Natural killer cell (primary cell): ENCODE data around the gene PARS2. TPM values are rescaled to one million over a fixed set of nuclear protein-coding genes. Genes with fewer than 3 reads are reported as not detected.

Experiments
- ATAC-seq, 3 donors: fragments of 150-1000 bp in 2 of 3; fragments of 200-7000 bp in 1 of 3; cut with Tn5 transposase; 1 replicate in 1 of 3; 2 replicates in 2 of 3; pipeline ENCODE4 v1.10.0; 2021; ENCODE audit warnings: mild to moderate bottlenecking in 2 of 3, moderate library complexity in 2 of 3
- DNase-seq, 2 donors: peaks; one replicate each; pipeline versions ENCODE4 v3.0.0 to v3.0.0-alpha.2; 2013 to 2021; ENCODE audit warnings: mixed read lengths in 1 of 2
- H3K27ac ChIP-seq: one replicate; pipeline ENCODE4 v1.5.1; 2013; ENCODE audit warnings: mild to moderate bottlenecking, low read length
- H3K27me3 ChIP-seq: one replicate; pipeline ENCODE4 v1.6.1; 2013; ENCODE audit warnings: low read length; ENCODE audit not compliant: control insufficient read depth, insufficient read depth
- H3K36me3 ChIP-seq: one replicate; pipeline ENCODE4 v1.6.1; 2013; ENCODE audit warnings: low read length; ENCODE audit not compliant: control insufficient read depth, insufficient read depth
- H3K4me1 ChIP-seq: one replicate; pipeline ENCODE4 v1.6.1; 2013; ENCODE audit warnings: low read length; ENCODE audit not compliant: control insufficient read depth, insufficient read depth
- H3K4me3 ChIP-seq: one replicate; pipeline ENCODE4 v1.5.1; 2013; ENCODE audit warnings: low read length
- H3K9me3 ChIP-seq: one replicate; pipeline ENCODE4 v1.6.1; 2013; ENCODE audit warnings: low read length; ENCODE audit not compliant: control insufficient read depth, insufficient read depth
- H3K27ac Mint-ChIP-seq, 2 donors: one replicate each; pipeline ENCODE4 v1.8.0; 2022; ENCODE audit warnings: mild to moderate bottlenecking in 2 of 2, mixed read lengths in 2 of 2, moderate library complexity in 1 of 2
- H3K27me3 Mint-ChIP-seq, 2 donors: one replicate each; pipeline ENCODE4 v1.8.0; 2022; ENCODE audit warnings: low read depth in 2 of 2, mixed read lengths in 2 of 2
- H3K36me3 Mint-ChIP-seq: one replicate; pipeline ENCODE4 v1.8.0; 2022; ENCODE audit warnings: mixed read lengths
- H3K4me1 Mint-ChIP-seq, 2 donors: one replicate each; pipeline ENCODE4 v1.8.0; 2022; ENCODE audit warnings: mixed read lengths in 2 of 2
- H3K4me3 Mint-ChIP-seq: one replicate; pipeline ENCODE4 v1.8.0; 2022; ENCODE audit warnings: mild to moderate bottlenecking, moderate library complexity, mixed read lengths
- H3K9me3 Mint-ChIP-seq, 2 donors: one replicate each; pipeline ENCODE4 v1.8.0; 2022; ENCODE audit warnings: mixed read lengths in 2 of 2
- WGBS: methylation state at CpG from one replicate; pipeline ENCODE4 v1.1.7; 2013; ENCODE audit warnings: missing lambda C conversion rate; ENCODE audit not compliant: insufficient coverage; 5-methylcytosine and 5-hydroxymethylcytosine counted together
- intact Hi-C: fragments of 100-400 bp; cut with micrococcal nuclease; formaldehyde crosslinking; loops from one replicate; pipeline ENCODE4 v1.14.2; 2022
- total RNA-seq, 4 donors: library from RNA; stranded (reverse); fragments of 120-200 nt in 1 of 4; gene quantifications; one replicate each; pipeline versions ENCODE4 v1.2.3 to v1.2.4, GENCODE V29; 2013 to 2022
- TF ChIP-seq, protein P1 (sequence below): fragments of 200-600 bp; IDR thresholded peaks from one replicate; pipeline ENCODE4 v1.8.0; 2022; ENCODE audit warnings: antibody characterized with exemption

PARS2 gene
- total RNA-seq, 3 donors from 2014 or later (not counting 1 experiment from before 2014, with no cell fraction given), result 0.95 to 1.4 (median 0.96) TPM

DNA sequence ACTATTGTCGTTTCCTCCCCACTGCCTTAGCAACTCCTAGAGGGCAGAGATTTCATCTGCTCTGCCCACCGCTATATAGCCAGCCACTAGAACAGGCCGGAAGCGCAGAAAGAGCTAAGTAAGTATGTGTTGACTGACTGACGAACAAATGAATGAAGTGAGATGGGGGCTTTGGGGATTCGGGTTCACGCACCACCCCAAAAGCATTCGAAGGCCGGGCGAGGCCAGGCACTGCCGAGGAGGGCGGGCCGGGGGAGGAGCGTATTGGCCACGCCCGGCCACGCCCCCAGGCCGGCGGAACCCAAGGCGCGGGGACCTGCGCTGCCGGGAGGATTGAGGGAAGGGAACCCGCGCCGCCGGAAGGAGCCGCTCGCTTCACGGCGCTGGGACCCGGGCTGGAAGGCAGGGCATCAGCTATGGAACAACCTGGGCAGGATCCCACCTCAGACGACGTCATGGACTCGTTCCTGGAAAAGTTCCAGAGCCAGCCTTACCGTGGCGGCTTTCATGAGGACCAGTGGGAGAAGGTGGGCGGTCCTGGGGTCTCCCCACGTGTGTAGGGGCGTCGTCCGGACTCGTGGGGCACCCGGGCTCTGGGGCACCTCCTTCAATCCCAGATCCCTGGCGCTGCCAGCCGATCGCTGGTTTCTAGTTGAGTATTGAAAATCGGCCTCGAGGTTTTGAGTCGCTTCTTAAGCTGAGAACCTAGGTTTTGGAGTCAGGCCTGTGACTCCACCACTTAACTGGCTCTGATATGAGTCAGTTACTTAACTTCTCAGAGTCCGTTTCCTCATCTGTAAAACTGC, 48.6 kb downstream of the PARS2 start, which contains the start of gene TTC4:
Gene TTC4, plus strand, starts transcription at position 369 of the 806 bp plus-strand sequence. Its CDS starts 48 bp downstream, at position 417.
- ATAC-seq, result peak; percentile 97 to 98 (median 98)
- H3K9me3 ChIP-seq, result no peaks in the 10 kb centered on the region
- H3K27ac ChIP-seq, result peak within 1 kb of the TSS; percentile 56
- H3K4me1 Mint-ChIP-seq, result peaks cover 25 to 29% of the 10 kb centered on the region in 2 donors
- H3K27me3 Mint-ChIP-seq, result peaks cover 3 to 5% of the 10 kb centered on the region in 2 donors
- H3K27me3 ChIP-seq, result no peaks in the 10 kb centered on the region
- H3K36me3 ChIP-seq, result peaks cover 15% of the 10 kb centered on the region
- intact Hi-C loops, result loop anchor here (1.0 to 5.0 kb wide), 3 partner anchors 49 to 308 kb away; partner anchors contain the start of genes PARS2 and SSBP3
- H3K4me1 ChIP-seq, result peaks cover 12% of the 10 kb centered on the region
- H3K27ac Mint-ChIP-seq, result peak within 1 kb of the TSS; percentile 76 to 79
- no peaks in the 10 kb centered on the region for H3K9me3 Mint-ChIP-seq
- H3K4me3 ChIP-seq, result peak within 1 kb of the TSS; percentile 91
- DNase-seq, result peak; percentile 84 to 92
- TF ChIP-seq, protein P1, sequence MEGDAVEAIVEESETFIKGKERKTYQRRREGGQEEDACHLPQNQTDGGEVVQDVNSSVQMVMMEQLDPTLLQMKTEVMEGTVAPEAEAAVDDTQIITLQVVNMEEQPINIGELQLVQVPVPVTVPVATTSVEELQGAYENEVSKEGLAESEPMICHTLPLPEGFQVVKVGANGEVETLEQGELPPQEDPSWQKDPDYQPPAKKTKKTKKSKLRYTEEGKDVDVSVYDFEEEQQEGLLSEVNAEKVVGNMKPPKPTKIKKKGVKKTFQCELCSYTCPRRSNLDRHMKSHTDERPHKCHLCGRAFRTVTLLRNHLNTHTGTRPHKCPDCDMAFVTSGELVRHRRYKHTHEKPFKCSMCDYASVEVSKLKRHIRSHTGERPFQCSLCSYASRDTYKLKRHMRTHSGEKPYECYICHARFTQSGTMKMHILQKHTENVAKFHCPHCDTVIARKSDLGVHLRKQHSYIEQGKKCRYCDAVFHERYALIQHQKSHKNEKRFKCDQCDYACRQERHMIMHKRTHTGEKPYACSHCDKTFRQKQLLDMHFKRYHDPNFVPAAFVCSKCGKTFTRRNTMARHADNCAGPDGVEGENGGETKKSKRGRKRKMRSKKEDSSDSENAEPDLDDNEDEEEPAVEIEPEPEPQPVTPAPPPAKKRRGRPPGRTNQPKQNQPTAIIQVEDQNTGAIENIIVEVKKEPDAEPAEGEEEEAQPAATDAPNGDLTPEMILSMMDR, result no peak
- no peaks in the 10 kb centered on the region for H3K36me3 Mint-ChIP-seq
- WGBS, result under 1% methylated on average over 51 of the region's 51 CpGs
- peak within 1 kb of the TSS; percentile 86 for H3K4me3 Mint-ChIP-seq

- H3K4me1 ChIP-seq, result peaks cover 12% of the 10 kb centered on the region
- peak overlapping the region; percentile 76 to 79 for H3K27ac Mint-ChIP-seq
- H3K4me3 ChIP-seq, result peak overlapping the region; percentile 91
- H3K9me3 Mint-ChIP-seq, result no peaks in the 10 kb centered on the region
- DNase-seq (peak in 1 of 2 donors; percentile 8), ATAC-seq (no peak)
- peaks cover 12% of the 10 kb centered on the region for H3K36me3 ChIP-seq
- no peaks in the 10 kb centered on the region for H3K27me3 ChIP-seq
- no peaks in the 10 kb centered on the region for H3K9me3 ChIP-seq
- WGBS, result 97% methylated on average over 7 of the region's 7 CpGs
- TF ChIP-seq, protein P1, result no peak
- H3K4me1 Mint-ChIP-seq, result peaks cover 25 to 29% of the 10 kb centered on the region in 2 donors
- peaks cover 3 to 12% of the 10 kb centered on the region in 2 donors for H3K27me3 Mint-ChIP-seq
- intact Hi-C loops, result loop anchor here (5.0 kb wide), 1 partner anchor 308 kb away; the partner anchor contains the start of gene SSBP3
- peak overlapping the region; percentile 19 for H3K27ac ChIP-seq
- H3K4me3 Mint-ChIP-seq, result peak overlapping the region; percentile 86
- H3K36me3 Mint-ChIP-seq, result no peaks in the 10 kb centered on the region
These were observed 49.3 kb downstream of the PARS2 start for GRCh38 chr1:54714881-54715492.

- TF ChIP-seq, protein P1, result no peak
These were observed 52.8 kb downstream of the PARS2 start for GRCh38 chr1:54711536-54711935.

More at GRCh38 chr1:54711536-54711935, 52.8 kb downstream of the PARS2 start:
- no peak overlapping the region for H3K27ac Mint-ChIP-seq
- Histone ChIP-seq H3K4me3 (no peak overlapping the region), H3K4me1 (peaks cover 10% of the 10 kb centered on the region), H3K9me3 (no peaks in the 10 kb centered on the region), H3K27ac (no peak overlapping the region), H3K36me3 (no peaks in the 10 kb centered on the region), H3K27me3 (no peaks in the 10 kb centered on the region)
- DNase-seq, result no peak
- H3K4me1 Mint-ChIP-seq, result peaks cover 16% of the 10 kb centered on the region in 2 donors
- no peaks in the 10 kb centered on the region for H3K9me3 Mint-ChIP-seq
- intact Hi-C loops, result no loop called here
- no peaks in the 10 kb centered on the region for H3K36me3 Mint-ChIP-seq
- ATAC-seq, result no peak
- no peak overlapping the region for H3K4me3 Mint-ChIP-seq
- H3K27me3 Mint-ChIP-seq, result peaks cover 6 to 27% of the 10 kb centered on the region in 2 donors
- WGBS, result 93% methylated on average over 9 of the region's 10 CpGs
